GM21390 (cell line): ENCODE results near the gene ADGRG2.

Experiments used
- ATAC-seq: cut with Tn5 transposase; IDR thresholded peaks from one replicate; pipeline ENCODE4 v1.9.1; 2021; ENCODE audit not compliant: unreplicated experiment

Gene ADGRG2

GRCh38 chrX:18956303-18957032 lies 165.8 kb downstream of the ADGRG2 start:
- ATAC-seq = no peak

GRCh38 chrX:18955676-18956075 lies 166.6 kb downstream of the ADGRG2 start:
- ATAC-seq = no peak

- no peak for ATAC-seq
Measured at GRCh38 chrX:18951032-18951431, 171.2 kb downstream of the ADGRG2 start.

- no peak for ATAC-seq
Measured at GRCh38 chrX:18949944-18950301, 172.3 kb downstream of the ADGRG2 start.

GRCh38 chrX:18949291-18949943 lies 172.9 kb downstream of the ADGRG2 start:
- no peak for ATAC-seq

GRCh38 chrX:18946611-18947010 lies 175.7 kb downstream of the ADGRG2 start:
- ATAC-seq = no peak

- no peak for ATAC-seq
Measured at GRCh38 chrX:18946157-18946556, 176.1 kb downstream of the ADGRG2 start.

- ATAC-seq = no peak
Measured at GRCh38 chrX:18945483-18945882, 176.8 kb downstream of the ADGRG2 start.

- no peak for ATAC-seq
Measured at GRCh38 chrX:18944482-18944881, 177.8 kb downstream of the ADGRG2 start.

- no peak for ATAC-seq
Measured at GRCh38 chrX:18941896-18942295, 180.4 kb downstream of the ADGRG2 start.
